H9 (cell line): ENCODE data around the gene PHKG1. TPM values are rescaled to one million over a fixed set of nuclear protein-coding genes. Genes with fewer than 3 reads are reported as not detected.
A peak's percentile ranks its signal among the peaks of the same experiment; 100 is the strongest.

Experiments
- DNase-seq: peaks from one replicate; pipeline ENCODE4 v3.0.0-alpha.2; 2017
- H2AFZ ChIP-seq: one replicate; pipeline ENCODE4 v1.6.1; 2013; ENCODE audit warnings: mild to moderate bottlenecking, low read length, control low read depth, moderate library complexity
- H2AK5ac ChIP-seq: 2 replicates; pipeline ENCODE4 v1.6.1; 2013; ENCODE audit warnings: low read length, control low read depth, mixed read lengths; ENCODE audit not compliant: insufficient read length
- H2BK120ac ChIP-seq: one replicate; pipeline ENCODE4 v1.6.1; 2013; ENCODE audit warnings: low read depth, mild to moderate bottlenecking, low read length, control low read depth, inconsistent platforms; ENCODE audit not compliant: poor library complexity, severe bottlenecking
- H2BK12ac ChIP-seq: 2 replicates; pipeline ENCODE4 v1.6.1; 2013; ENCODE audit warnings: low read length, control low read depth, mixed read lengths, low read depth; ENCODE audit not compliant: insufficient read length
- H2BK15ac ChIP-seq: 2 replicates; pipeline ENCODE4 v1.6.1; 2013; ENCODE audit warnings: low read depth, low read length, control low read depth
- H2BK20ac ChIP-seq: one replicate; pipeline ENCODE4 v1.6.1; 2013; ENCODE audit warnings: low read depth, mild to moderate bottlenecking, low read length, control low read depth, inconsistent platforms; ENCODE audit not compliant: poor library complexity, severe bottlenecking
- H2BK5ac ChIP-seq: 2 replicates; pipeline ENCODE4 v1.6.1; 2013; ENCODE audit warnings: low read length, control low read depth, mixed read lengths; ENCODE audit not compliant: insufficient read length
- H3K14ac ChIP-seq: 2 replicates; pipeline ENCODE4 v1.6.1; 2013; ENCODE audit warnings: low read length, control low read depth; ENCODE audit not compliant: insufficient read depth
- H3K18ac ChIP-seq: 2 replicates; pipeline ENCODE4 v1.6.1; 2013; ENCODE audit warnings: low read depth, mild to moderate bottlenecking, mixed read lengths, low read length, control low read depth; ENCODE audit not compliant: insufficient read length
- H3K23ac ChIP-seq: 2 replicates; pipeline ENCODE4 v1.6.1; 2013; ENCODE audit warnings: low read length, control low read depth, mixed read lengths, low read depth; ENCODE audit not compliant: insufficient read length
- H3K23me2 ChIP-seq: 2 replicates; pipeline ENCODE4 v1.6.1; 2013; ENCODE audit warnings: low read depth, mild to moderate bottlenecking, mixed read lengths, low read length, control low read depth; ENCODE audit not compliant: insufficient read length, poor library complexity, severe bottlenecking
- H3K27ac ChIP-seq: 2 replicates; pipeline ENCODE4 v1.5.1; 2013; ENCODE audit warnings: low read length, control low read depth, mixed read lengths, low read depth; ENCODE audit not compliant: insufficient read length
- H3K27me3 ChIP-seq: 2 replicates; pipeline ENCODE4 v1.6.1; 2013; ENCODE audit warnings: low read length, control low read depth, inconsistent platforms; ENCODE audit not compliant: insufficient read depth
- H3K4ac ChIP-seq: 2 replicates; pipeline ENCODE4 v1.6.1; 2013; ENCODE audit warnings: low read depth, mild to moderate bottlenecking, control low read depth, inconsistent platforms, low read length, moderate library complexity
- H3K4me1 ChIP-seq: 2 replicates; pipeline ENCODE4 v1.6.1; 2013; ENCODE audit warnings: low read length, control low read depth, inconsistent platforms; ENCODE audit not compliant: insufficient read depth
- H3K4me2 ChIP-seq: 2 replicates; pipeline ENCODE4 v1.6.1; 2013; ENCODE audit warnings: low read length, control low read depth, mixed read lengths; ENCODE audit not compliant: insufficient read length, insufficient read depth
- H3K56ac ChIP-seq: 2 replicates; pipeline ENCODE4 v1.6.1; 2013; ENCODE audit warnings: low read depth, mild to moderate bottlenecking, mixed read lengths, low read length, control low read depth; ENCODE audit not compliant: insufficient read length
- H3K79me1 ChIP-seq: 2 replicates; pipeline ENCODE4 v1.6.1; 2013; ENCODE audit warnings: low read depth, mild to moderate bottlenecking, moderate library complexity, low read length, control low read depth, inconsistent platforms; ENCODE audit not compliant: insufficient read depth, poor library complexity, severe bottlenecking
- H3K79me2 ChIP-seq: 2 replicates; pipeline ENCODE4 v1.6.1; 2013; ENCODE audit warnings: low read length, control low read depth, inconsistent platforms; ENCODE audit not compliant: insufficient read depth
- H3K9ac ChIP-seq: 2 replicates; pipeline ENCODE4 v1.6.1; 2013; ENCODE audit warnings: low read length, control low read depth, mixed read lengths; ENCODE audit not compliant: insufficient read length; ENCODE audit errors: extremely low read depth
- H3K9me3 ChIP-seq: one replicate; pipeline ENCODE4 v1.6.1; 2013; ENCODE audit warnings: low read depth, low read length, inconsistent platforms; ENCODE audit not compliant: control insufficient read depth
- H3T11ph ChIP-seq: one replicate; pipeline ENCODE4 v1.6.1; 2013; ENCODE audit warnings: mild to moderate bottlenecking, low read length, control low read depth, inconsistent platforms
- H4K20me1 ChIP-seq: one replicate; pipeline ENCODE4 v1.6.1; 2013; ENCODE audit not compliant: control insufficient read depth, insufficient read length, insufficient read depth
- H4K5ac ChIP-seq: 2 replicates; pipeline ENCODE4 v1.6.1; 2013; ENCODE audit warnings: low read depth, mild to moderate bottlenecking, mixed read lengths, low read length, control low read depth; ENCODE audit not compliant: insufficient read length
- H4K8ac ChIP-seq: replicated peaks from 2 replicates; pipeline ENCODE4 v1.6.1; 2013; ENCODE audit warnings: low read length, control low read depth, mixed read lengths, low read depth; ENCODE audit not compliant: insufficient read length
- H4K91ac ChIP-seq: 2 replicates; pipeline ENCODE4 v1.6.1; 2013; ENCODE audit warnings: low read depth, mild to moderate bottlenecking, moderate library complexity, mixed read lengths, low read length, control low read depth; ENCODE audit not compliant: insufficient read length
- H3K27ac Mint-ChIP-seq, 3 experiments: 2 replicates in 2 of 3; 3 replicates in 1 of 3; pipeline ENCODE4 v1.8.0; 2020 to 2021; ENCODE audit warnings: mixed read lengths in 3 of 3, mild to moderate bottlenecking in 1 of 3, moderate library complexity in 1 of 3
- H3K27me3 Mint-ChIP-seq: 2 replicates; pipeline ENCODE4 v1.8.0; 2021; ENCODE audit warnings: low read depth, mild to moderate bottlenecking, moderate library complexity, mixed read lengths
- H3K36me3 Mint-ChIP-seq, 3 experiments: 2 replicates in 2 of 3; 3 replicates in 1 of 3; pipeline ENCODE4 v1.8.0; 2020 to 2021; ENCODE audit warnings: low read depth in 3 of 3, mixed read lengths in 3 of 3; ENCODE audit not compliant: insufficient read depth in 1 of 3
- H3K4me1 Mint-ChIP-seq, 2 experiments: 2 replicates each; pipeline ENCODE4 v1.8.0; 2020; ENCODE audit warnings: mixed read lengths in 2 of 2
- H3K4me3 Mint-ChIP-seq, 2 experiments: 2 replicates in 1 of 2; 3 replicates in 1 of 2; pipeline ENCODE4 v1.8.0; 2020 to 2021; ENCODE audit warnings: mild to moderate bottlenecking in 2 of 2, mixed read lengths in 2 of 2, moderate library complexity in 1 of 2
- H3K9me3 Mint-ChIP-seq, 2 experiments: 2 replicates in 1 of 2; 3 replicates in 1 of 2; pipeline ENCODE4 v1.8.0; 2020; ENCODE audit warnings: mild to moderate bottlenecking in 2 of 2, mixed read lengths in 2 of 2, moderate library complexity in 1 of 2
- WGBS: extraction: QIAGEN DNeasy Blood & Tissue Kit; methylation state at CpG from one replicate; pipeline ENCODE4 v1.1.7; 2013; ENCODE audit warnings: missing lambda C conversion rate, low lambda C conversion rate, mixed read lengths; ENCODE audit not compliant: insufficient read length; ENCODE audit errors: extremely low coverage; 5-methylcytosine and 5-hydroxymethylcytosine counted together
- total RNA-seq: library from RNA; stranded (reverse); gene quantifications from 2 replicates; pipeline ENCODE4 v1.2.1, GENCODE V29; 2021
- TF ChIP-seq, protein P1 (sequence below): fragments of 200-600 bp; sonication (generic); conservative IDR thresholded peaks from 3 replicates; pipeline ENCODE4 v1.8.0; 2021; ENCODE audit warnings: antibody characterized with exemption, mild to moderate bottlenecking

Gene PHKG1
- total RNA-seq, 1 experiment from 2014 or later = 0.42 TPM

DNA sequence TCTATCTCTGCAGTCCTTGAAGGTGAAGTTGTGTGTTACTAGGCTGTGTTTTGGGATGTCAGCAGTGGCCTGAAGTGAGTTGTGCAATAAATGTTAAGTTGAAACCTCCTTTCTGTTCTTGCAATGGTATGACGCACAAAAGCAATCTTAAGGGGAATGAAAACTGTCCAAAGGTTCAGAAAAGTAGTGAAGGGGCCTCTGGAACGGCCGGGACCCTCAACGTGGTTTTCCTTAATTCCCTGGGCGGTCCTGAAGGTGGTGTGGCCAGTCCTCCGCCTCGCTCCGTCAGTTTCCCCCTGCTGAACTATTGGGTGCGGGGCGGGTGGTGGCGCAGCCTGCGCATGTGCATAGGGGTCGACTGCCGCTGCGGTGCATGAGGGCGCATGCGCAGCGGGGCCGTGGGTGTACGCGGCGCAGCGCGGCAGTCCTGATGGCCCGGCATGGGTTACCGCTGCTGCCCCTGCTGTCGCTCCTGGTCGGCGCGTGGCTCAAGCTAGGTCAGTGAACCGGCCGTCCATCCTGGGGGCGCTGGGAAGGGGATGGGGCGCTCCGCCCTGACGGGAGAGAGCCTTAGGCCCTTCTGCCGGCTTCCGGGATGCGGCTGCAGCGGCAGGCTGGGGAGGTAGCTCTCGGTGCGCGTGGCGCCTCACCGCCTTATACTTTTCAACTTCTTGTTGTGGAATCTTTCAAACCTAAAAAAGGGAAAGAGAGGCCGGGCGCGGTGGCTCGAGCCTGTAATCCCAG is 28.7 kb downstream of the PHKG1 start, which contains the start of gene SUMF2:
TSS of gene SUMF2 (plus strand) at position 405 of the 744 bp plus-strand sequence. CDS start at position 431, 26 bp downstream.
- H3K23me2 ChIP-seq = no peaks in the 10 kb centered on the region
- H2BK120ac ChIP-seq = no peak within 1 kb of the TSS
- H4K8ac ChIP-seq = no peak within 1 kb of the TSS
- WGBS = no CpG with 5 or more reads among the region's 49 CpGs
- no peak within 1 kb of the TSS for H3T11ph ChIP-seq
- no peaks in the 10 kb centered on the region for H3K27me3 ChIP-seq
- no peak within 1 kb of the TSS for H2BK15ac ChIP-seq
- TF ChIP-seq, protein P1, sequence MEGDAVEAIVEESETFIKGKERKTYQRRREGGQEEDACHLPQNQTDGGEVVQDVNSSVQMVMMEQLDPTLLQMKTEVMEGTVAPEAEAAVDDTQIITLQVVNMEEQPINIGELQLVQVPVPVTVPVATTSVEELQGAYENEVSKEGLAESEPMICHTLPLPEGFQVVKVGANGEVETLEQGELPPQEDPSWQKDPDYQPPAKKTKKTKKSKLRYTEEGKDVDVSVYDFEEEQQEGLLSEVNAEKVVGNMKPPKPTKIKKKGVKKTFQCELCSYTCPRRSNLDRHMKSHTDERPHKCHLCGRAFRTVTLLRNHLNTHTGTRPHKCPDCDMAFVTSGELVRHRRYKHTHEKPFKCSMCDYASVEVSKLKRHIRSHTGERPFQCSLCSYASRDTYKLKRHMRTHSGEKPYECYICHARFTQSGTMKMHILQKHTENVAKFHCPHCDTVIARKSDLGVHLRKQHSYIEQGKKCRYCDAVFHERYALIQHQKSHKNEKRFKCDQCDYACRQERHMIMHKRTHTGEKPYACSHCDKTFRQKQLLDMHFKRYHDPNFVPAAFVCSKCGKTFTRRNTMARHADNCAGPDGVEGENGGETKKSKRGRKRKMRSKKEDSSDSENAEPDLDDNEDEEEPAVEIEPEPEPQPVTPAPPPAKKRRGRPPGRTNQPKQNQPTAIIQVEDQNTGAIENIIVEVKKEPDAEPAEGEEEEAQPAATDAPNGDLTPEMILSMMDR = peak; percentile 34; the same call in 2 of the 3 replicates
- H3K36me3 Mint-ChIP-seq = peaks cover 36 to 62% (median 54%) of the 10 kb centered on the region in 3 experiments
- no peak within 1 kb of the TSS for H4K91ac ChIP-seq
- no peaks in the 10 kb centered on the region for H3K9me3 ChIP-seq
- H3K4me3 Mint-ChIP-seq = peak within 1 kb of the TSS; percentile 88 to 91
- H3K79me1 ChIP-seq = peaks cover 2% of the 10 kb centered on the region
- H3K79me2 ChIP-seq = no peaks in the 10 kb centered on the region; the same call in 1 of the 2 replicates
- H2BK12ac ChIP-seq = no peak within 1 kb of the TSS
- H3K27ac ChIP-seq = no peak within 1 kb of the TSS
- DNase-seq = peak; percentile 93
- H3K4me1 ChIP-seq = no peaks in the 10 kb centered on the region
- no peak within 1 kb of the TSS for H3K18ac ChIP-seq
- H2BK20ac ChIP-seq = no peak within 1 kb of the TSS
- no peak within 1 kb of the TSS for H2AFZ ChIP-seq
- H4K5ac ChIP-seq = no peak within 1 kb of the TSS
- H3K27ac Mint-ChIP-seq = peak within 1 kb of the TSS; percentile 73 to 97 (median 77); a peak in 6 of 7 replicates
- H3K14ac ChIP-seq = peak within 1 kb of the TSS; percentile 81; the same call in 1 of the 2 replicates
- H3K56ac ChIP-seq = no peak within 1 kb of the TSS
- peak within 1 kb of the TSS; percentile 76 for H3K9ac ChIP-seq
- H2BK5ac ChIP-seq = no peak within 1 kb of the TSS
- no peaks in the 10 kb centered on the region for H3K27me3 Mint-ChIP-seq
- H3K9me3 Mint-ChIP-seq = peaks cover 0 to 2% of the 10 kb centered on the region in 2 experiments; a peak in 1 of 5 replicates
- H4K20me1 ChIP-seq = no peaks in the 10 kb centered on the region
- H3K4me1 Mint-ChIP-seq = peaks cover 7 to 13% of the 10 kb centered on the region in 2 experiments
- peak within 1 kb of the TSS; percentile 42 for H3K4me2 ChIP-seq
- H2AK5ac ChIP-seq = no peak within 1 kb of the TSS
- H3K23ac ChIP-seq = no peak within 1 kb of the TSS
- no peak within 1 kb of the TSS for H3K4ac ChIP-seq
